K562 (cell line): Measurements from ENCODE around the gene TPGS1.

Source experiments
- ARID2 ChIP-seq: fragments of 450-650 bp; IDR thresholded peaks from 2 replicates; pipeline ENCODE4 v1.6.1; 2017; ENCODE audit warnings: antibody characterized with exemption, mild to moderate bottlenecking
- BCL6 ChIP-seq: fragments of 250-450 bp; sonication (Bioruptor Pico); IDR thresholded peaks from 2 replicates; pipeline ENCODE4 v1.4.0; 2020
- HOXB6 ChIP-seq: fragments of 250-450 bp; sonication (Bioruptor Pico); IDR thresholded peaks from 2 replicates; pipeline ENCODE4 v1.5.1; 2022; ENCODE audit warnings: mild to moderate bottlenecking, borderline replicate concordance
- POLR2A ChIP-seq: fragments of 450-650 bp; conservative IDR thresholded peaks from 2 replicates; pipeline ENCODE4 v1.6.1; 2016
- POLR2AphosphoS5 ChIP-seq: IDR thresholded peaks from 2 replicates; pipeline ENCODE4 v1.6.1; 2011; ENCODE audit warnings: mild to moderate bottlenecking, low read depth, low read length, moderate library complexity; ENCODE audit not compliant: control insufficient read depth, insufficient read depth
- POU5F1 ChIP-seq: fragments of 150-350 bp; IDR thresholded peaks from 2 replicates; pipeline ENCODE4 v1.6.1; 2014; ENCODE audit warnings: borderline replicate concordance, low read length, low read depth, mild to moderate bottlenecking; ENCODE audit not compliant: partially characterized antibody
- YY1 ChIP-seq, 3 experiments: IDR thresholded peaks; 2 replicates each; pipeline ENCODE4 v1.6.1; 2011; ENCODE audit warnings: low read length in 2 of 3, mild to moderate bottlenecking in 2 of 3, moderate library complexity in 2 of 3, borderline replicate concordance in 1 of 3, control low read depth in 1 of 3, low read depth in 1 of 3; ENCODE audit not compliant: insufficient read depth in 3 of 3, insufficient replicate concordance in 2 of 3, control insufficient read depth in 1 of 3, insufficient read length in 1 of 3; ENCODE audit errors: extremely low read depth in 1 of 3
- ZNF274 ChIP-seq: IDR thresholded peaks from 2 replicates; pipeline ENCODE4 v1.6.1; 2011; ENCODE audit warnings: low read depth, mild to moderate bottlenecking, low read length, moderate library complexity, borderline replicate concordance
- ZNF77 ChIP-seq: fragments of 250-450 bp; sonication (Bioruptor Pico); IDR thresholded peaks from 2 replicates; pipeline ENCODE4 v1.5.0; 2020
- TF ChIP-seq, protein P1 (sequence below), 3 experiments: IDR thresholded peaks in 2 of 3; conservative IDR thresholded peaks in 1 of 3; 2 replicates each; pipeline ENCODE4 v1.5.1; 2011 to 2012; ENCODE audit warnings: low read length in 3 of 3, mild to moderate bottlenecking in 3 of 3, control low read depth in 2 of 3, improper control_type of control experiment in 1 of 3, inconsistent platforms in 1 of 3, low read depth in 1 of 3, mixed read lengths in 1 of 3, moderate library complexity in 1 of 3; ENCODE audit not compliant: insufficient read depth in 2 of 3
- TF ChIP-seq, protein P2 (sequence below): fragments of 450-650 bp; IDR thresholded peaks from 2 replicates; pipeline ENCODE4 v1.6.1; 2017; ENCODE audit warnings: antibody characterized with exemption, mild to moderate bottlenecking

DNA sequence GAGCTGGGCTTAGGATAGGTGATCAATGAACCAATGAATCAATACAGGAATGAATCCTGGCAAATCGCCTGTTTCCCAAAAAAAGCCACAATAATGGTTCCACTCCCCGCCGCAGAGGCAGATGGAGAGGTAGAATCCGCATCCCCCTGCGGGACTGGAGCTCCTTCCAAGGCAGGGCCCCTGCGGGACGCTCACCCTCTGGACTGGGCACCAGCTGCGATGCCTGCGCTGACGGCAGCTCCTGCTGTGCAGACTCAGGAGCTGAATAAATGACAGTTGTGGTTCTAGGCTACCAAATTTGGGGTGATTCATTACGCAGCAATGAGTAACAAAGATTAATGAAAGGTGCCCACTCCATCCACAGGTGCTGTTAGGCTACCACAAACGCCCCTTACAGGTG lies 15.4 kb downstream of the TPGS1 start:
- TF ChIP-seq, protein P1, sequence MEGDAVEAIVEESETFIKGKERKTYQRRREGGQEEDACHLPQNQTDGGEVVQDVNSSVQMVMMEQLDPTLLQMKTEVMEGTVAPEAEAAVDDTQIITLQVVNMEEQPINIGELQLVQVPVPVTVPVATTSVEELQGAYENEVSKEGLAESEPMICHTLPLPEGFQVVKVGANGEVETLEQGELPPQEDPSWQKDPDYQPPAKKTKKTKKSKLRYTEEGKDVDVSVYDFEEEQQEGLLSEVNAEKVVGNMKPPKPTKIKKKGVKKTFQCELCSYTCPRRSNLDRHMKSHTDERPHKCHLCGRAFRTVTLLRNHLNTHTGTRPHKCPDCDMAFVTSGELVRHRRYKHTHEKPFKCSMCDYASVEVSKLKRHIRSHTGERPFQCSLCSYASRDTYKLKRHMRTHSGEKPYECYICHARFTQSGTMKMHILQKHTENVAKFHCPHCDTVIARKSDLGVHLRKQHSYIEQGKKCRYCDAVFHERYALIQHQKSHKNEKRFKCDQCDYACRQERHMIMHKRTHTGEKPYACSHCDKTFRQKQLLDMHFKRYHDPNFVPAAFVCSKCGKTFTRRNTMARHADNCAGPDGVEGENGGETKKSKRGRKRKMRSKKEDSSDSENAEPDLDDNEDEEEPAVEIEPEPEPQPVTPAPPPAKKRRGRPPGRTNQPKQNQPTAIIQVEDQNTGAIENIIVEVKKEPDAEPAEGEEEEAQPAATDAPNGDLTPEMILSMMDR (IDR thresholded peaks at IDR 0.05 in 2 of 3, conservative IDR thresholded peaks at IDR 0.05 in 1 of 3; ENCODE audit: insufficient read depth in 2 of 3, low read depth in 1 of 3, low read length in 3 of 3) = no peak
- TF ChIP-seq YY1 (IDR thresholded peaks at IDR 0.05; ENCODE audit: borderline replicate concordance in 1 of 3, control insufficient read depth in 1 of 3, extremely low read depth in 1 of 3, insufficient read depth in 3 of 3, insufficient read length in 1 of 3, insufficient replicate concordance in 2 of 3, low read depth in 1 of 3, low read length in 2 of 3) = no peak
- TF ChIP-seq ZNF274 = no peak
- TF ChIP-seq POLR2AphosphoS5 = no peak
- TF ChIP-seq, protein P2, sequence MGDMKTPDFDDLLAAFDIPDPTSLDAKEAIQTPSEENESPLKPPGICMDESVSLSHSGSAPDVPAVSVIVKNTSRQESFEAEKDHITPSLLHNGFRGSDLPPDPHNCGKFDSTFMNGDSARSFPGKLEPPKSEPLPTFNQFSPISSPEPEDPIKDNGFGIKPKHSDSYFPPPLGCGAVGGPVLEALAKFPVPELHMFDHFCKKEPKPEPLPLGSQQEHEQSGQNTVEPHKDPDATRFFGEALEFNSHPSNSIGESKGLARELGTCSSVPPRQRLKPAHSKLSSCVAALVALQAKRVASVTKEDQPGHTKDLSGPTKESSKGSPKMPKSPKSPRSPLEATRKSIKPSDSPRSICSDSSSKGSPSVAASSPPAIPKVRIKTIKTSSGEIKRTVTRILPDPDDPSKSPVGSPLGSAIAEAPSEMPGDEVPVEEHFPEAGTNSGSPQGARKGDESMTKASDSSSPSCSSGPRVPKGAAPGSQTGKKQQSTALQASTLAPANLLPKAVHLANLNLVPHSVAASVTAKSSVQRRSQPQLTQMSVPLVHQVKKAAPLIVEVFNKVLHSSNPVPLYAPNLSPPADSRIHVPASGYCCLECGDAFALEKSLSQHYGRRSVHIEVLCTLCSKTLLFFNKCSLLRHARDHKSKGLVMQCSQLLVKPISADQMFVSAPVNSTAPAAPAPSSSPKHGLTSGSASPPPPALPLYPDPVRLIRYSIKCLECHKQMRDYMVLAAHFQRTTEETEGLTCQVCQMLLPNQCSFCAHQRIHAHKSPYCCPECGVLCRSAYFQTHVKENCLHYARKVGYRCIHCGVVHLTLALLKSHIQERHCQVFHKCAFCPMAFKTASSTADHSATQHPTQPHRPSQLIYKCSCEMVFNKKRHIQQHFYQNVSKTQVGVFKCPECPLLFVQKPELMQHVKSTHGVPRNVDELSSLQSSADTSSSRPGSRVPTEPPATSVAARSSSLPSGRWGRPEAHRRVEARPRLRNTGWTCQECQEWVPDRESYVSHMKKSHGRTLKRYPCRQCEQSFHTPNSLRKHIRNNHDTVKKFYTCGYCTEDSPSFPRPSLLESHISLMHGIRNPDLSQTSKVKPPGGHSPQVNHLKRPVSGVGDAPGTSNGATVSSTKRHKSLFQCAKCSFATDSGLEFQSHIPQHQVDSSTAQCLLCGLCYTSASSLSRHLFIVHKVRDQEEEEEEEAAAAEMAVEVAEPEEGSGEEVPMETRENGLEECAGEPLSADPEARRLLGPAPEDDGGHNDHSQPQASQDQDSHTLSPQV = no peak
- TF ChIP-seq BCL6 (CRISPR knock-in tag) = no peak
- TF ChIP-seq ZNF77 (CRISPR knock-in tag) = no peak
- no peak for TF ChIP-seq ARID2
- no peak for TF ChIP-seq HOXB6 (CRISPR knock-in tag)
- no peak for TF ChIP-seq POU5F1
- no peak for TF ChIP-seq POLR2A
